Caco-2 (cell line): ENCODE data around the gene DOCK9. TPM values are rescaled to one million over a fixed set of nuclear protein-coding genes. Genes with fewer than 3 reads are reported as not detected.

Source experiments
- BruUV-seq: library from RNA; stranded (reverse); fragments of 400-500 nt; replicated peaks from 2 replicates; lab custom pipeline; 2021; lab: Mats Ljungman, UMichigan
- CTCF ChIA-PET: fragments of 300-600 bp; sonication (Branson Sonifier 250); formaldehyde crosslinking; loops from one replicate; lab custom pipeline; 2022; ENCODE audit warnings: antibody characterized with exemption; lab: Charles Lee
- POLR2A ChIA-PET: fragments of 300-600 bp; sonication (Branson Sonifier 250); formaldehyde crosslinking; loops from one replicate; lab custom pipeline; 2022; ENCODE audit warnings: antibody characterized with exemption; lab: Charles Lee
- DNase-seq, 2 experiments: peaks; one replicate each; pipeline versions ENCODE4 v3.0.0 to v3.0.0-alpha.2; 2020 to 2022
- H3K27me3 ChIP-seq: replicated peaks from 2 replicates; pipeline ENCODE4 v1.6.0; 2011; ENCODE audit warnings: low read length; ENCODE audit not compliant: control insufficient read depth, insufficient read depth
- H3K36me3 ChIP-seq: 2 replicates; pipeline ENCODE4 v1.5.1; 2011; ENCODE audit warnings: low read length; ENCODE audit not compliant: control insufficient read depth, insufficient read depth
- H3K4me1 ChIP-seq: fragments of 250-450 bp; sonication (Bioruptor Pico); 2 replicates; pipeline ENCODE4 v1.5.1; 2020; ENCODE audit warnings: mild to moderate bottlenecking
- H3K4me3 ChIP-seq: 2 replicates; pipeline ENCODE4 v1.5.1; 2011; ENCODE audit warnings: low read depth, mild to moderate bottlenecking, control low read depth, low read length
- H3K9me3 ChIP-seq: fragments of 250-450 bp; sonication (Bioruptor Pico); 2 replicates; pipeline ENCODE4 v1.5.1; 2020; ENCODE audit warnings: mild to moderate bottlenecking, moderate library complexity
- H3K27ac Mint-ChIP-seq: one replicate; pipeline ENCODE4 v1.8.0; 2022; ENCODE audit warnings: mixed read lengths; ENCODE audit not compliant: unreplicated experiment
- H3K27me3 Mint-ChIP-seq: one replicate; pipeline ENCODE4 v1.8.0; 2022; ENCODE audit warnings: mixed read lengths; ENCODE audit not compliant: insufficient read depth, unreplicated experiment
- H3K36me3 Mint-ChIP-seq: one replicate; pipeline ENCODE4 v1.8.0; 2022; ENCODE audit warnings: mild to moderate bottlenecking, mixed read lengths; ENCODE audit not compliant: insufficient read depth, unreplicated experiment
- H3K4me1 Mint-ChIP-seq: one replicate; pipeline ENCODE4 v1.8.0; 2022; ENCODE audit warnings: low read depth, mixed read lengths; ENCODE audit not compliant: unreplicated experiment
- H3K4me3 Mint-ChIP-seq: one replicate; pipeline ENCODE4 v1.8.0; 2022; ENCODE audit warnings: mild to moderate bottlenecking, moderate library complexity, mixed read lengths; ENCODE audit not compliant: unreplicated experiment
- H3K9me3 Mint-ChIP-seq: one replicate; pipeline ENCODE4 v1.8.0; 2022; ENCODE audit warnings: mixed read lengths; ENCODE audit not compliant: unreplicated experiment
- intact Hi-C: fragments of 100-400 bp; cut with micrococcal nuclease; formaldehyde crosslinking; loops from one replicate; pipeline ENCODE4 v1.10.0; 2022; ENCODE audit not compliant: unreplicated experiment
- total RNA-seq: library from RNA; stranded (reverse); gene quantifications from 2 replicates; pipeline ENCODE4 v1.2.3, GENCODE V29; 2022
- TF ChIP-seq, protein P1 (sequence below), 2 experiments: fragments of 200-600 bp in 1 of 2; IDR thresholded peaks; 1 replicate in 1 of 2; 2 replicates in 1 of 2; pipeline versions ENCODE4 v1.5.1 to v1.8.0; 2011 to 2022; ENCODE audit warnings: antibody characterized with exemption in 1 of 2, control low read depth in 1 of 2, inconsistent platforms in 1 of 2, low read depth in 1 of 2, low read length in 1 of 2, mild to moderate bottlenecking in 1 of 2, moderate library complexity in 1 of 2; ENCODE audit not compliant: insufficient read depth in 1 of 2, severe bottlenecking in 1 of 2, unreplicated experiment in 1 of 2

Gene DOCK9
- total RNA-seq, 1 experiment from 2014 or later, result 260 TPM

DNA sequence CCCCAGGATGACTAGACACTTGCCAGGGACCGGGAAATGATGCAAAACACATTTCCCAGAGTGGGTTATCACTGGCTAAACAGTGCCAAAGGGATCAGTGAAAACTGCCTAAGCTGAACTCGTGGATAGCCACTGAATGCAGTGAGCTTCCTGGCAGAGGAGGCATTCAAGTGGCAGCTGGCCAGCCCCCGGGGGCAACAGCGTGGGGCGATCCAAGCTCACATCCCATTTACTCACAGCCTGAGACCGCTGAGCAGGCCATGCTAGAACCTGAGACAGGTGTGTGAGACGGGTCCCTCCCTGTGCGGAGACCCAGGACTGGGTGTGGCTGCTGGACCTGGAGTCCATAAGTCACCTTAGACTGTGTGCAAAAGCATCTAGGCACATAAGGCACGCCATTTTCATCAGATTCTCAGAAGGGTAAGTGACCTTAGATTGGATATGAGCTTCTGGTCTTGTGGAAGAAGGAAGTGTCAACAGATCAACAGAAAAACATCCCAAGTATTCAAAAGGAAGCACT, 173.5 kb downstream of the DOCK9 start:
- no TSS peak for BruUV-seq
- H3K27me3 ChIP-seq, result no peaks in the 10 kb centered on the region
- no peak overlapping the region for H3K27ac Mint-ChIP-seq
- H3K36me3 ChIP-seq, result no peaks in the 10 kb centered on the region
- H3K4me1 ChIP-seq, result peaks cover 15% of the 10 kb centered on the region
- H3K4me3 Mint-ChIP-seq, result no peak overlapping the region
- H3K27me3 Mint-ChIP-seq, result no peaks in the 10 kb centered on the region
- TF ChIP-seq, protein P1, sequence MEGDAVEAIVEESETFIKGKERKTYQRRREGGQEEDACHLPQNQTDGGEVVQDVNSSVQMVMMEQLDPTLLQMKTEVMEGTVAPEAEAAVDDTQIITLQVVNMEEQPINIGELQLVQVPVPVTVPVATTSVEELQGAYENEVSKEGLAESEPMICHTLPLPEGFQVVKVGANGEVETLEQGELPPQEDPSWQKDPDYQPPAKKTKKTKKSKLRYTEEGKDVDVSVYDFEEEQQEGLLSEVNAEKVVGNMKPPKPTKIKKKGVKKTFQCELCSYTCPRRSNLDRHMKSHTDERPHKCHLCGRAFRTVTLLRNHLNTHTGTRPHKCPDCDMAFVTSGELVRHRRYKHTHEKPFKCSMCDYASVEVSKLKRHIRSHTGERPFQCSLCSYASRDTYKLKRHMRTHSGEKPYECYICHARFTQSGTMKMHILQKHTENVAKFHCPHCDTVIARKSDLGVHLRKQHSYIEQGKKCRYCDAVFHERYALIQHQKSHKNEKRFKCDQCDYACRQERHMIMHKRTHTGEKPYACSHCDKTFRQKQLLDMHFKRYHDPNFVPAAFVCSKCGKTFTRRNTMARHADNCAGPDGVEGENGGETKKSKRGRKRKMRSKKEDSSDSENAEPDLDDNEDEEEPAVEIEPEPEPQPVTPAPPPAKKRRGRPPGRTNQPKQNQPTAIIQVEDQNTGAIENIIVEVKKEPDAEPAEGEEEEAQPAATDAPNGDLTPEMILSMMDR (IDR thresholded peaks at IDR 0.05; ENCODE audit: insufficient read depth in 1 of 2, low read depth in 1 of 2, low read length in 1 of 2, severe bottlenecking in 1 of 2, unreplicated experiment in 1 of 2), result no peak
- no peaks in the 10 kb centered on the region for H3K9me3 Mint-ChIP-seq
- peaks cover 17% of the 10 kb centered on the region for H3K4me1 Mint-ChIP-seq
- H3K9me3 ChIP-seq, result no peaks in the 10 kb centered on the region
- POLR2A ChIA-PET, result no interaction called here
- DNase-seq, result no peak
- no peak overlapping the region for H3K4me3 ChIP-seq
- H3K36me3 Mint-ChIP-seq, result peaks cover 62% of the 10 kb centered on the region
- intact Hi-C loops, result no loop called here
- CTCF ChIA-PET, result interaction anchor here (0.6 kb wide), 1 partner anchor 347 kb away, joined by 6 read pairs; no protein-coding TSS in a partner anchor

DNA sequence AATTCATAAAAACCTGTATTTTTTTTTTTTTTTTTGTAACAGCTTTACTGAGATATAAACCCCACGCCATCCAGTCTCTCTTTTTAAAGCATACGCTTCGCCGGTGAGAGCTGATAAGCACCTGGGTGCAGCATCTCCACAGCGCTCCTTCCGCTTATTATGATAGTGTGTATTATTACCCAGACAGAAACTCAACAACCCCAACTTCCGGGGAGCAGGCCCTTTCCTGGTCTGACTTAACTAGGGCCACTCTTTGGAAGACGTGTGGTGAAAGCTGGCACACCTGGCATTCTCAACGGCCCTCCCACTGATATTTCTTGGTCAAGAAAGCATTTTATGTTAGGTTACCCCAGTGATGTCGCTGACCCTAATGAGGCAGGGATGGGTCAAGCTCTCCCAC, 173.9 kb downstream of the DOCK9 start:
- Histone ChIP-seq H3K36me3 (no peaks in the 10 kb centered on the region), H3K4me3 (no peak overlapping the region), H3K4me1 (peaks cover 15% of the 10 kb centered on the region), H3K9me3 (no peaks in the 10 kb centered on the region), H3K27me3 (no peaks in the 10 kb centered on the region)
- Mint-ChIP-seq H3K27me3 (no peaks in the 10 kb centered on the region), H3K27ac (no peak overlapping the region), H3K9me3 (no peaks in the 10 kb centered on the region), H3K36me3 (peaks cover 64% of the 10 kb centered on the region), H3K4me1 (peaks cover 17% of the 10 kb centered on the region), H3K4me3 (no peak overlapping the region)
- CTCF ChIA-PET, result interaction anchor here (0.6 to 1.0 kb wide), 2 partner anchors 347 to 358 kb away, joined by 3 to 6 read pairs; no protein-coding TSS in a partner anchor
- POLR2A ChIA-PET, result no interaction called here
- no peak for DNase-seq
- no TSS peak for BruUV-seq
- TF ChIP-seq, protein P1 (IDR thresholded peaks at IDR 0.05; ENCODE audit: insufficient read depth in 1 of 2, low read depth in 1 of 2, low read length in 1 of 2, severe bottlenecking in 1 of 2, unreplicated experiment in 1 of 2), result no peak
- intact Hi-C loops, result no loop called here

DNA sequence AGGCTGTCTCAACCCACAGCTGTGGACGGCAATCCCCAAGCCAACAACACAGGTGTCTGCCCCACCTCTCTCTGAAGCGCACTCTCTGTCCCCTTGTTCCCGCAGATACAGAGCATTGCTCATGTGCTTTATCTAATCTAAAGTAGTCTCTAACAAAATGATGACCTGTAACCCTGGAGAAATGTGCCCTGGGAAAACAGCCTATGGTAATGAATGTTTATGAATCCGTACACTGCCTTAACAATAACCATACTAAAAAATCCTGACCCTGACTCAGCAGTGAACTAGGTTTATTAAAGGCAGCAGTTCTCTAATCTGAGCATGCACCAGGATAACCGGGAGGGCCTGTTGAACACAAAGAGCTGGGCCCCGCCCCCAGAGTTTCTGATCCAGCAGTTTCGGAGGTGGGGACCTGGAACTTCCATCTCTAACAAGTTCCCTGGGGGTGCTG, 174.7 kb downstream of the DOCK9 start:
- Mint-ChIP-seq H3K9me3 (no peaks in the 10 kb centered on the region), H3K27ac (peak overlapping the region; percentile 75), H3K4me1 (peaks cover 17% of the 10 kb centered on the region), H3K4me3 (no peak overlapping the region), H3K36me3 (peaks cover 68% of the 10 kb centered on the region), H3K27me3 (no peaks in the 10 kb centered on the region)
- ChIA-PET POLR2A (no interaction called here), CTCF (interaction anchor here (0.6 to 1.0 kb wide), 2 partner anchors 257 to 358 kb away, joined by 3 read pairs; no protein-coding TSS in a partner anchor)
- Histone ChIP-seq H3K27me3 (no peaks in the 10 kb centered on the region), H3K4me3 (no peak overlapping the region), H3K4me1 (peaks cover 15% of the 10 kb centered on the region), H3K36me3 (no peaks in the 10 kb centered on the region), H3K9me3 (no peaks in the 10 kb centered on the region)
- DNase-seq, result peak in 1 of 2 experiments; percentile 28
- TF ChIP-seq, protein P1 (IDR thresholded peaks at IDR 0.05; ENCODE audit: insufficient read depth in 1 of 2, low read depth in 1 of 2, low read length in 1 of 2, severe bottlenecking in 1 of 2, unreplicated experiment in 1 of 2), result no peak
- intact Hi-C loops, result no loop called here
- no TSS peak for BruUV-seq
